Testis (tissue), 3 donors: Measurements from ENCODE around the gene POU2AF1. TPM values are rescaled to one million over a fixed set of nuclear protein-coding genes. Genes with fewer than 3 reads are reported as not detected.
"Not testable (repeated sequence)": the region's sequence is repeated elsewhere in the genome, so short reads cannot be mapped to it uniquely, and the experiment has no call there.

ENCODE experiments used
- DNase-seq: peaks from one replicate; pipeline ENCODE4 v3.0.0-alpha.2; 2019
- H3K27ac ChIP-seq, 2 donors: fragments of 200-600 bp; sonication (generic); one replicate each; pipeline ENCODE4 v1.5.1; 2019
- H3K27me3 ChIP-seq: fragments of 200-600 bp; sonication (generic); one replicate; pipeline ENCODE4 v1.5.1; 2019
- H3K36me3 ChIP-seq: fragments of 200-600 bp; sonication (generic); one replicate; pipeline ENCODE4 v1.5.1; 2017; ENCODE audit warnings: low read depth; ENCODE audit errors: missing control alignments
- H3K4me1 ChIP-seq: fragments of 200-600 bp; sonication (generic); one replicate; pipeline ENCODE4 v1.5.1; 2019
- H3K4me3 ChIP-seq, 2 donors: fragments of 200-600 bp; sonication (generic); one replicate each; pipeline ENCODE4 v1.5.1; 2017 to 2019
- H3K9me3 ChIP-seq: fragments of 200-600 bp; sonication (generic); one replicate; pipeline ENCODE4 v1.5.1; 2017
- CTCF ChIP-seq, 3 experiments: fragments of 450-650 bp in 2 of 3; fragments of 200-600 bp in 1 of 3; sonication (generic) in 1 of 3; IDR thresholded peaks; one replicate each; pipeline ENCODE4 v1.5.1; 2016 to 2019; ENCODE audit warnings: antibody characterized with exemption in 3 of 3, mild to moderate bottlenecking in 2 of 3, moderate library complexity in 1 of 3
- POLR2A ChIP-seq: fragments of 450-650 bp; IDR thresholded peaks from one replicate; pipeline ENCODE4 v1.6.1; 2017; ENCODE audit warnings: antibody characterized with exemption, mild to moderate bottlenecking, moderate library complexity
- WGBS, 2 donors: methylation state at CpG; one replicate each; pipeline ENCODE4 v1.1.5; 2018; 5-methylcytosine and 5-hydroxymethylcytosine counted together
- intact Hi-C: fragments of 100-400 bp; cut with DNase I; formaldehyde crosslinking; loops from one replicate; pipeline ENCODE4 v1.15.1; 2023; ENCODE audit warnings: low total_unique reads
- polyA plus RNA-seq: library from polyadenylated mRNA; stranded (reverse); fragments of 350-450 nt; fragmentation: Illumina TruSeq; extraction: RNeasy Lipid Tissue Mini Kit (QIAGEN cat#74804); gene quantifications from one replicate; pipeline ENCODE4 v1.2.3, GENCODE V29; 2014; ENCODE audit warnings: low read depth, low replicate concordance; ENCODE audit not compliant: insufficient read depth
- total RNA-seq, 2 donors: library from RNA; depleted of rRNA; stranded (reverse); fragments of >200 nt; gene quantifications; one replicate each; pipeline ENCODE4 v1.2.3, GENCODE V29; 2016

The POU2AF1 gene
- total and polyA plus RNA-seq, 3 donors from 2014 or later: 2.7 to 4.6 (median 2.8) TPM

GRCh38 chr11:111399187-111400031 is 20.3 kb upstream of the POU2AF1 start:
- WGBS, 2 donors: 96 to 97% methylated on average over 7 of the region's 7 CpGs
- intact Hi-C loops: no loop called here

GRCh38 chr11:111397034-111397433 is 18.0 kb upstream of the POU2AF1 start:
- no peak overlapping the region for H3K4me3 ChIP-seq
- TF ChIP-seq POLR2A (no peak), CTCF (IDR thresholded peaks at IDR 0.05) (no peak)
- 69 to 75% methylated on average over 2 of the region's 2 CpGs for WGBS, 2 donors
- DNase-seq: no peak
- no peaks in the 10 kb centered on the region for H3K9me3 ChIP-seq
- no peak overlapping the region for H3K27ac ChIP-seq
- intact Hi-C loops: no loop called here
- no peaks in the 10 kb centered on the region for H3K36me3 ChIP-seq
- H3K27me3 ChIP-seq: no peaks in the 10 kb centered on the region
- no peaks in the 10 kb centered on the region for H3K4me1 ChIP-seq

More at GRCh38 chr11:111399187-111400031, 20.3 kb upstream of the POU2AF1 start:
- no peak for DNase-seq
- H3K27ac ChIP-seq: no peak overlapping the region
- no peak overlapping the region for H3K4me3 ChIP-seq
- H3K9me3 ChIP-seq: no peaks in the 10 kb centered on the region
- TF ChIP-seq POLR2A (no peak), CTCF (IDR thresholded peaks at IDR 0.05) (no peak)
- H3K27me3 ChIP-seq: no peaks in the 10 kb centered on the region
- H3K36me3 ChIP-seq: no peaks in the 10 kb centered on the region
- no peaks in the 10 kb centered on the region for H3K4me1 ChIP-seq

GRCh38 chr11:111395749-111396148 is 16.7 kb upstream of the POU2AF1 start:
- Histone ChIP-seq H3K27me3 (no peaks in the 10 kb centered on the region), H3K4me1 (no peaks in the 10 kb centered on the region), H3K4me3 (no peak overlapping the region), H3K9me3 (no peaks in the 10 kb centered on the region), H3K27ac (no peak overlapping the region), H3K36me3 (no peaks in the 10 kb centered on the region)
- no peak for DNase-seq
- WGBS, 2 donors: 74 to 95% methylated on average over 2 to 7 of the region's 7 CpGs
- TF ChIP-seq POLR2A (no peak), CTCF (IDR thresholded peaks at IDR 0.05) (no peak)
- intact Hi-C loops: no loop called here

GRCh38 chr11:111395081-111395480 is 16.0 kb upstream of the POU2AF1 start:
- 90 to 100% methylated on average over 1 to 7 of the region's 7 CpGs for WGBS, 2 donors
- intact Hi-C loops: no loop called here

GRCh38 chr11:111394147-111394546 is 15.1 kb upstream of the POU2AF1 start:
- H3K27ac ChIP-seq, intact Hi-C loops, H3K4me3 ChIP-seq, H3K9me3 ChIP-seq, H3K27me3 ChIP-seq, H3K4me1 ChIP-seq, DNase-seq, H3K36me3 ChIP-seq: not testable (repeated sequence)
- WGBS, 2 donors: 66 to 74% methylated on average over 4 of the region's 4 CpGs

More at GRCh38 chr11:111395081-111395480, 16.0 kb upstream of the POU2AF1 start:
- DNase-seq: no peak
- Histone ChIP-seq H3K27ac (no peak overlapping the region), H3K36me3 (no peaks in the 10 kb centered on the region), H3K27me3 (no peaks in the 10 kb centered on the region), H3K9me3 (no peaks in the 10 kb centered on the region), H3K4me1 (no peaks in the 10 kb centered on the region), H3K4me3 (no peak overlapping the region)
- TF ChIP-seq POLR2A: no peak
- no peak for TF ChIP-seq CTCF (IDR thresholded peaks at IDR 0.05)
